Measurements from ENCODE around the gene TMEM247. TPM values are rescaled to one million over a fixed set of nuclear protein-coding genes. Genes with fewer than 3 reads are reported as not detected.

The TMEM247 gene
- total RNA-seq, 1 experiment from 2014 or later, result not detected

GRCh38 chr2:46444732-46445131 lies 34.6 kb upstream of the TMEM247 start:
- Mint-ChIP-seq H3K36me3 (ENCODE audit: insufficient read depth, unreplicated experiment) (no peaks in the 10 kb centered on the region), H3K9me3 (ENCODE audit: low read depth, unreplicated experiment) (peaks cover 2% of the 10 kb centered on the region), H3K4me3 (ENCODE audit: low read depth, unreplicated experiment) (no peak overlapping the region), H3K4me1 (ENCODE audit: low read depth, unreplicated experiment) (no peaks in the 10 kb centered on the region), H3K27me3 (ENCODE audit: unreplicated experiment) (peaks cover under 1% of the 10 kb centered on the region), H3K27ac (ENCODE audit: unreplicated experiment) (no peak overlapping the region)
- intact Hi-C loops (cut with micrococcal nuclease; ENCODE audit: unreplicated experiment), result no loop called here
- no peak for DNase-seq
- TF ChIP-seq, protein P1, sequence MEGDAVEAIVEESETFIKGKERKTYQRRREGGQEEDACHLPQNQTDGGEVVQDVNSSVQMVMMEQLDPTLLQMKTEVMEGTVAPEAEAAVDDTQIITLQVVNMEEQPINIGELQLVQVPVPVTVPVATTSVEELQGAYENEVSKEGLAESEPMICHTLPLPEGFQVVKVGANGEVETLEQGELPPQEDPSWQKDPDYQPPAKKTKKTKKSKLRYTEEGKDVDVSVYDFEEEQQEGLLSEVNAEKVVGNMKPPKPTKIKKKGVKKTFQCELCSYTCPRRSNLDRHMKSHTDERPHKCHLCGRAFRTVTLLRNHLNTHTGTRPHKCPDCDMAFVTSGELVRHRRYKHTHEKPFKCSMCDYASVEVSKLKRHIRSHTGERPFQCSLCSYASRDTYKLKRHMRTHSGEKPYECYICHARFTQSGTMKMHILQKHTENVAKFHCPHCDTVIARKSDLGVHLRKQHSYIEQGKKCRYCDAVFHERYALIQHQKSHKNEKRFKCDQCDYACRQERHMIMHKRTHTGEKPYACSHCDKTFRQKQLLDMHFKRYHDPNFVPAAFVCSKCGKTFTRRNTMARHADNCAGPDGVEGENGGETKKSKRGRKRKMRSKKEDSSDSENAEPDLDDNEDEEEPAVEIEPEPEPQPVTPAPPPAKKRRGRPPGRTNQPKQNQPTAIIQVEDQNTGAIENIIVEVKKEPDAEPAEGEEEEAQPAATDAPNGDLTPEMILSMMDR (IDR thresholded peaks at IDR 0.05; ENCODE audit: unreplicated experiment), result no peak
- CTCF ChIA-PET, result no interaction called here
- BruUV-seq (replicated peaks), result no TSS peak

- Mint-ChIP-seq H3K36me3 (ENCODE audit: insufficient read depth, unreplicated experiment) (no peaks in the 10 kb centered on the region), H3K4me3 (ENCODE audit: low read depth, unreplicated experiment) (no peak overlapping the region), H3K9me3 (ENCODE audit: low read depth, unreplicated experiment) (peaks cover 2% of the 10 kb centered on the region), H3K27me3 (ENCODE audit: unreplicated experiment) (no peaks in the 10 kb centered on the region), H3K27ac (ENCODE audit: unreplicated experiment) (no peak overlapping the region), H3K4me1 (ENCODE audit: low read depth, unreplicated experiment) (no peaks in the 10 kb centered on the region)
- TF ChIP-seq, protein P1 (IDR thresholded peaks at IDR 0.05; ENCODE audit: unreplicated experiment), result no peak
- intact Hi-C loops (cut with micrococcal nuclease; ENCODE audit: unreplicated experiment), result no loop called here
- no peak for DNase-seq
- no TSS peak for BruUV-seq (replicated peaks)
- CTCF ChIA-PET, result no interaction called here
These were observed 33.8 kb upstream of the TMEM247 start for GRCh38 chr2:46445556-46445955.

GRCh38 chr2:46446871-46447568 lies 32.3 kb upstream of the TMEM247 start:
- CTCF ChIA-PET, result no interaction called here
- DNase-seq, result no peak
- no peaks in the 10 kb centered on the region for H3K27me3 Mint-ChIP-seq (ENCODE audit: unreplicated experiment)
- intact Hi-C loops (cut with micrococcal nuclease; ENCODE audit: unreplicated experiment), result no loop called here
- no TSS peak for BruUV-seq (replicated peaks)
- peaks cover 2% of the 10 kb centered on the region for H3K9me3 Mint-ChIP-seq (ENCODE audit: low read depth, unreplicated experiment)
- no peak overlapping the region for H3K27ac Mint-ChIP-seq (ENCODE audit: unreplicated experiment)
- TF ChIP-seq, protein P1 (IDR thresholded peaks at IDR 0.05; ENCODE audit: unreplicated experiment), result no peak
- no peak overlapping the region for H3K4me3 Mint-ChIP-seq (ENCODE audit: low read depth, unreplicated experiment)
- H3K36me3 Mint-ChIP-seq (ENCODE audit: insufficient read depth, unreplicated experiment), result no peaks in the 10 kb centered on the region
- no peaks in the 10 kb centered on the region for H3K4me1 Mint-ChIP-seq (ENCODE audit: low read depth, unreplicated experiment)

DNA sequence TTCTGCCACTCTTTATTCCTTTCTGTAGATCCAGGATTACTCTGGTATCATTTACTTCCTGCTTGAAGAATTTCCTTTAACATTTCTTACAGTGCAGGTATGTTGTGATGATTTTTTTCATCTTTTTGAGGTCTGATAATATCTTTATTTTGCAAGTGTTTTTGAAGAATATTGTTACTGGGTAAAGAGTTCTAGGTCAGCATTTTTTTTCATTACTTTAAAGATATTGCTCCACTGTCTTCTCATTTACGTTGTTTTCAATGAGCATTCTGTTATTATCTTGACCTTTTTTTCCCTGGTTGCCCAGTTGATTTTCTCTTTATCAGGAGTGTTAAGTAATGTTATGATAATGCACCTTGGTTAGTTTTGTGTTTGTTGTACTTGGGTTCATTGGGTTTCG lies 31.7 kb upstream of the TMEM247 start:
- no peaks in the 10 kb centered on the region for H3K4me1 Mint-ChIP-seq (ENCODE audit: low read depth, unreplicated experiment)
- DNase-seq, result no peak
- CTCF ChIA-PET, result interaction anchor here (1.1 kb wide), 1 partner anchor 12 kb away, joined by 3 read pairs; no protein-coding TSS in a partner anchor
- H3K9me3 Mint-ChIP-seq (ENCODE audit: low read depth, unreplicated experiment), result peaks cover 2% of the 10 kb centered on the region
- H3K36me3 Mint-ChIP-seq (ENCODE audit: insufficient read depth, unreplicated experiment), result no peaks in the 10 kb centered on the region
- H3K27ac Mint-ChIP-seq (ENCODE audit: unreplicated experiment), result no peak overlapping the region
- intact Hi-C loops (cut with micrococcal nuclease; ENCODE audit: unreplicated experiment), result no loop called here
- TF ChIP-seq, protein P1 (IDR thresholded peaks at IDR 0.05; ENCODE audit: unreplicated experiment), result no peak
- no peaks in the 10 kb centered on the region for H3K27me3 Mint-ChIP-seq (ENCODE audit: unreplicated experiment)
- no peak overlapping the region for H3K4me3 Mint-ChIP-seq (ENCODE audit: low read depth, unreplicated experiment)
- BruUV-seq (replicated peaks), result no TSS peak
